ENCODE measurements around the gene LCA5.
"Not testable (repeated sequence)": the region's sequence is repeated elsewhere in the genome, so short reads cannot be mapped to it uniquely, and the experiment has no call there.

The LCA5 gene

DNA sequence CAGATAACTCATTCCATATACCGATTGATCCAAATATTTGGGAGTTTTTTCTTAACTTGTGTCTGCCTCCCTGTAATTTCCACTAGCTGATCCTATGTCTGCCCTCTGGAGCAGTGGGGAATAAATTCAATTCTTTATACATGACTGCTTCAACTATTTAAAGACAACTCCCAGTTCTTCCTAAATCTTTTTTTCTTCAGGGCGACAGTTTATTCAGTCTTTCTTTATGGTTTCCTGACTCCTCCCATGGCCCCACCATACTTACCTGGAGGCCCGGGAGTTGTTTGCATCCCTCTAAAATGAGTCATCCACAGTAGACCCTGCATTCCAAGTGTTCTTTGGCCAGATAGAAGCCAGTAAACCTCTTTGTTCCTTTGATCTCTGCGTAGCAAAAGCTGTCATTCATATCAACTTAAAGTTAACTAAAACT is 73.6 kb downstream of the LCA5 start:
- no peak for DNase-seq

DNA sequence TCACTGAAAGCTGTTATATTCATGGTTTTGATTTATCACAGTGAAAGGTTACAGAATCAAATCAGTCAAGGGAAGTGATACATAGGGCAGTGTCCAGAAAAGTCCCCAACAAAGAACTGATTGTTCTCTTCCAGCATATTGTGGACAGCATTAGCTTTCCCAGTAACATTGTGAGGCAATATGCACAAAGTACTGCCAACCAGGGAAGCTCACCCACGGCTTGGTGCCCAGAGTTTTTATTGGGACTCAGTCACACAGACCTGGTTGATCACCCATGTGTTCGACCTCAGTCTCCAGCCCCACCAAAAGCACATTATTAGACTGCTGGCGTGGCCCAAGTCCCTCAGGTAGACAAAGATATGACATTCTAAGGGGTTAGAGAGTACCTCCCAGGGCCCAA is 76.0 kb downstream of the LCA5 start:
- no peak for DNase-seq

DNA sequence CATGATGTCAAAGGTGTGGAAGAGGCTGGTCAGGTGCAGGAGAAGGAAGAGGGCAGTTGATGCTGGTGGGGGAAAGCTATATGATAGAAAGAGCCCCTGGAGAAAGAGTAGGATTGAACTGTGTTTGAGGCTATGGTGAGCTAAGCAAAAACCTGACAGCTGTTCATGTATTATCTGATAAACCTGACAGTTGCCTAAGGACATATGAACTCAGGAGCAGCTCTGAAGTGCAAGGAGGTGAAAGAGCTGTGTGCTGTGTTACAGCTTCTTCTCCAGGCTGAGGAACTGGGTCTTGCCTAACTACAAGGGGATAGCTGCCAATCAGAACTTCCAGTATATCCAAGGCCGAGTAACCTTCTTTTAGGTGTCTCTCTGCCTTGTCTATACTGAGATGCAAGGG is 81.8 kb downstream of the LCA5 start:
- DNase-seq = no peak

DNA sequence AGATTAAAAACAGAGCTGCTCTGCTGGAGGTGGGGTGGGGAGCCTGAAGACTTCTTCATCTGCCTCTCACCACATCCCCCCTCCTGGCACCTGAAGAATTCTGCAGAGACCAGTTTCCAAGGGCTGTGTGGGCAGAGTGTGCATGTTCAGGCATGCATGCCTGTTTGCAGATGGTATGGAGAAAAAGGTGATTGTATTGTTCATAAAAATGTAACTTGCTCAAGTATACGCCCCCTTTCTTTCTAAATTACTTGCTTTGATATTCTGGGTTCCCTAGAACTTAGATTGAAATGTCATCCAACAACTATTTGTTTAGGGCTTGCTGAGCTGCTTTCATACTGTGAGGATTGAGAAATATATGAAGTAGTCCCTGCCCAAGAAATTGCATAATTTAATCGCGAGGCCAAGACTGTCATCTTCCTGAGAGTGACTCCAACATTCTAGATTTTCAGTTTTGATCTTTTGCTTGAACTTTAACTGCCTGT is 83.6 kb downstream of the LCA5 start:
- DNase-seq = no peak

DNA sequence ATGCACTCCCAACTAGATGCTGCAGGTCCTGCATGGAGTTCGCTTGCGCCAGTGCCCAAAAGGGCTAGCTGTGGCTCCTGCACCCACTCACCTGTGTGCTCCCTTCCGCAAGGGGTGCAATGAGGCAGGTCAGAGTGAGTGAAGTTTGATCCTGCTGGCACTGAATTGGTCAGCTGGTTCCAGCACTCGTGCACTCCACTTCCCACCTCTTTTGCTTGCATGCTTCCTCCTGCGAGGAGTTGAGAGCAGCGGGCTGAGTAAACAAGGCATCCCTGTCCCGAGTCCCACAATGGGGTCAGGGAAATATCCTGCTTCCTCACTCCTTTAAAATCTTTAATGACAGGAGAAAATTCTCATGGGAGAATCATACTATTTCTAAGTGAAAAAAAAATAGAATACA is 86.2 kb downstream of the LCA5 start:
- DNase-seq = no peak

DNA sequence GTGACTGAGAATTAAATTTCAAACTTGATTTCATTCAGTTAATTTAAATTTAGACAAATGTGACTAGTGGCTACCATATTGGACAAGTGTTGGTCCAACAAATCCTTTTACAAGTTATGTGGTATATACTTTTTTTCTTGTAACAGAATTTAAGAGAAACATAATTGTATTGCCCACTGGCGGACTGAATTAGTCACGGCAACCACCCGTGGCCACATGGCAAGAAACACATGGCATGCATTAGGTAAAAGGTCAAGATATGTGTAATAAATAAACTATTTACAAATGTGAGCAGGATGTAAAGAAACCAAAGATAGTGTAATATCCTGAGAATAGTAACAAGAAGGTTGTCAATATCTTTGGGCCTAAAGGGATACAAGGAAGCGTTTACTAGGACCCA is 91.2 kb downstream of the LCA5 start:
- DNase-seq = no peak

DNA sequence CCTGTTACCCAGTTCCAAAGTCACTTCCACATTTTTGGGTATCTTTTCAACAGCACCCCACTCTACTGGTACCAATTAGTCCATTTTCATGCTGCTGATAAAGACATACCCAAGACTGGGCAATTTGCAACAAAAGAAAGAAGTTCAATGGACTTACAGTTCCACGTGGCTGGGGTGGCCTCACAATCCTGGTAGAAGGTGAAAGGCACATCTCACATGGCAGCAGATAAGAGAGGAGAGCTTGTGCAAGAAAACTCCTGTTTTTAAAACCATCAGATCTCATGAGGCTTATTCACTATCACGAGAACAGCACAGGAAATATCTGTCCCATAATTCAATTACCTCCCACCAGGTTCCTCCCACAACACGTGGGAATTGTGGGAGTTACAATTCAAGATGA is 93.4 kb downstream of the LCA5 start:
- not testable (repeated sequence) for DNase-seq

DNA sequence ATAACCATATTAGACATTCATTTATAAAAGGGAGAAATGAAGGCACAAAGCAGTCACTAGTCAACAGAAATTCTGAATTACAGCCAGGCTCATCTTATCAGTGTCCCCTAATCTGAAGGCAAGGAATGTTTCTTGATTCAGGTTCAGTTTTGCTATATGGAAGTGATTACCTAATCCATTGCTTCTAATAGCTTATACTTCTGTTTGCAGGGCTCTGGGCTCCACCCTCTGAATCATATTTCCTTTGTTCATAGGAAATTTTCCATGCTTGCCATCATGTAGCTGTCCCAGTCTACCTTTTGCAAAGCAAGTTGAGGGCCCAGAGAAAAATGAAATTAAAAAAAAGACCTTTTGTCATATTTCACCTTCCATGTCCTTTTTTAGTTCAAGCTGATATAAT is 96.0 kb downstream of the LCA5 start:
- no peak for DNase-seq

DNA sequence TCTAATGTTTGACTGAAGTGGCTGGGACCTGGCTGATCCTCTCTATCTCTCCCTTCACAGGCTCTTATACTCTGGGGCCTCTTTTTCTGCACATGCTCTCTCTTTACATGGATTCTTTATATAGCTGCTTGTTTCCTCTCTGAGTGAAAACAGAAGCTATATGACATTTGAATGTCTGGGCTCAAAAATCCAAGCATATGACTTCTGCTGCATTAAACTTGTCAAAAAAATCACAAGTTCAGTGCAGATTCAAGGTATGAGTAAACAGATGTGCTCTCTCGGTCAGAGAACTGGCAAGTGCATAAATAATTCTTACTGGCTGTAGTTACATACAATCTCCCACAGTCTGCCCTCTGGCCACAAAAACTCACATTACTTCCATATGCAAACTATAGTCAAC is 96.6 kb downstream of the LCA5 start:
- DNase-seq = no peak

DNA sequence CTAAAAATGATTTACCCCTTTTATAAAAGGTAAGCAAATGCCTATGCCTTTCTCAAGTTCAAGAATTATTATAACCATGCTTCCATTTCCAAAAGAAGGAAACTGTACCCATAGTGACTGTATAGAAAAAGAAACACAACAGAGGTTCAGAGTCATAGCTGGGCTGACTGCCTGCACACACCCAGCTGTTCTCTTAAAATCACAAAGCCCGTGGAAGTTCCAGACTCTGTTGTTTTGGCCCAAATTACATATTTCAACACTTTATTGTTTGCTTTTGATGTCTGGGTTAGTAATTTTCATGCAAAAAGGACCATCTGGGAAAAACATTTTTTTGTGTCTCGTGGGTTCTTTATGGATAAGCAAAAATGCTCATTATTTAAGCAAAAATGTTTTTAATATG is 99.2 kb downstream of the LCA5 start:
- DNase-seq = no peak

DNA sequence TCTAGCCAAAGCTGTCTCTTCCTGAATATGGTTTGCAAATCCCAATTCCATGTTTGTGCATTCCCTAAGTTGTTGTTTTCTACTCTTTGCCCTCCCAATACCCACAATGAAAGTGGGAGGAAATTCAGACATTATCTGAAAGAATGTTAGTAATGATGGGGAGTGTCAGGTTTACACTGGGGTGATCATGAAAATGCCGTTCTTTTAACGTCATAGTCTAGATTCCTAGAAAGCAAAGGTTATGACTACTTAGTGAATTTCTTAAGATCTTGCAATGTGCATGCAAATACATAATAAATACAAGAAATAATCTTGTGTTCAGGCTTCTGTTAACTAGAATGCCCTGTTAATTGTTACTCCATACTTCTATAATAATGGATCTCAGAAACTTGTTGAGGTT is 101.0 kb downstream of the LCA5 start:
- DNase-seq = no peak

DNA sequence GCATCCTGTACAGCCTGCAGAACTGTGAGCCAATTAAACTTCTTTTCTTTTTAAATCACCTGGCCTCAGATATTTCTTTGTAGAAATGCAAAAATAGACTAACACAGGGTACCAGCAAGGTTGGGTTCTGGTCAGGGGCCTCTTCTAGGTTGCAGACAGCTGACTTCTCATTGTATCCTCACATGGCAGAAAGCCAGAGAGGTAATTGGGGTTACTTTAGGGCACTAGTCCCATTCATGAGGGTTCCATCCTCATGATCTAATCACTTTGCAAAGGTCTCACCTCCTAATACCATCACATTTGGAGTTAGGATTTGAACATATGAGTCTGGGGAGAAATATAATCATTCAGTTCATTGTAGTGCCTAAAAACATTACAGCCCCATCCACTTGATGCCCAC is 101.5 kb downstream of the LCA5 start:
- no peak for DNase-seq
